Measurements from ENCODE around the gene SLC25A42. TPM values are rescaled to one million over a fixed set of nuclear protein-coding genes. Genes with fewer than 3 reads are reported as not detected.

Gene SLC25A42
- total and polyA plus RNA-seq, 2 of the 13 experiments (the other 11 are each of a cell fraction or from before 2014, with no cell fraction given), result 12.8 to 18.3 TPM

DNA sequence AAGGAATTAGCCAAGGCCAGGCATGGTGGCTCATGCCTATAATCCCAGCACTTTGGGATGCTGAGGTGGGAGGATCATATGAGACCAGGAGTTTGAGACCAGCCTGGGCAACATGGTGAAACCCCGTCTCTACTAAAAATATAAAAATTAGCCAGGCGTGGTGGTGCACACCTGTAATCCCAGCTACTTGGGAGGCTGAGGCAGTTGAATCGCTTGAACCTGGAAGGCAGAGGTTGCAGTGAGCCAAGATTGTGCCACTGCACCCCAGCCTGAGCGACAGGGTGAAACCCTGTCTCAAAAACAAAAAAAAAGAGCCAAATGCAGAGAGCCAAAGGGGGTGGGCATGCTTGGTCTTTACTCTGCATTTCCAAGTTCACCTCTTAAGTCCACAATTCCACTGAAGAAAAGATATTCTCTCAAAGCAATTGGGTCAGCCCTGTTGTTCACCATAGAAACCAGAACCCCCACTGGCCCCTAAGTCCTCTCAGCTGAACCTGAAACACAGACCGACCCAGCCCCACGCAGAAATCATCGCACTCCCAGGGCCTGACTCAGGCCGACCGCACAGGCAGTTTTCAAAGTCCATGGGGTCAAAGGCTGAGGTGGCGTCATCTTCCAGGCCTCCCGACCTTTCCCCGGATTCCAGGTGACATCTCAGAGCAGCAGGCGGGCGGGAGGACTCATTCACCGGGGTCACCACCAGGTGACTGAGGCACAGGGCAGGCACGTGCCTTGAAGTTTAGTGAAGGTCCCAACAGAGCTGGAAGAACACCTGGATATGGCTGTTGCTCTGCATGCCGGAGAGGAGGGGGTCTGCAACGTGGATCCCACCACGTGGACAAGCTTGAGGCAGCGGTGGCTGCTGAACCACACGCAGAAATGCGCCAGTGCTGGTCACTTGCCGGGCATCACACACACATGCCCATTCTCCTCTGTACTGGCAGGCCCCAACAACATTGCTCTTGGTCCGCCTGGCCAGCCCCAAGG lies 33.1 kb downstream of the SLC25A42 start (continued):
- TF ChIP-seq, protein P1, sequence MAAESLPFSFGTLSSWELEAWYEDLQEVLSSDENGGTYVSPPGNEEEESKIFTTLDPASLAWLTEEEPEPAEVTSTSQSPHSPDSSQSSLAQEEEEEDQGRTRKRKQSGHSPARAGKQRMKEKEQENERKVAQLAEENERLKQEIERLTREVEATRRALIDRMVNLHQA (CRISPR knock-in tag; IDR thresholded peaks at IDR 0.05), result no peak
- TF ChIP-seq HNRNPL (IDR thresholded peaks at IDR 0.05; ENCODE audit: low read depth, low read length), result 0 out of 2 replicates have a peak, but pooled peaks have one; percentile 69
- TF ChIP-seq RCOR2 (CRISPR knock-in tag; IDR thresholded peaks at IDR 0.05), result peak; percentile 57; the same call in 1 of the 2 replicates
- TF ChIP-seq, protein P2, sequence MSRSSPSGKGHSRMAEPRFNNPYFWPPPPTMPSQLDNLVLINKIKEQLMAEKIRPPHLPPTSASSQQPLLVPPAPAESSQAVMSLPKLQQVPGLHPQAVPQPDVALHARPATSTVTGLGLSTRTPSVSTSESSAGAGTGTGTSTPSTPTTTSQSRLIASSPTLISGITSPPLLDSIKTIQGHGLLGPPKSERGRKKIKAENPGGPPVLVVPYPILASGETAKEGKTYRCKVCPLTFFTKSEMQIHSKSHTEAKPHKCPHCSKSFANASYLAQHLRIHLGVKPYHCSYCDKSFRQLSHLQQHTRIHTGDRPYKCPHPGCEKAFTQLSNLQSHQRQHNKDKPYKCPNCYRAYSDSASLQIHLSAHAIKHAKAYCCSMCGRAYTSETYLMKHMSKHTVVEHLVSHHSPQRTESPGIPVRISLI (CRISPR knock-in tag; IDR thresholded peaks at IDR 0.05; ENCODE audit: borderline replicate concordance), result no peak; the same call in 1 of the 2 replicates
- peak; percentile 35; the same call in 1 of the 2 replicates for TF ChIP-seq RAD21 (CRISPR knock-in tag; IDR thresholded peaks at IDR 0.05)
- TF ChIP-seq NCOR1 (IDR thresholded peaks at IDR 0.05; ENCODE audit: borderline replicate concordance, low read length), result peak; percentile 98; the same call in 1 of the 2 replicates
- TF ChIP-seq ZBTB7A (CRISPR knock-in tag; IDR thresholded peaks at IDR 0.05), result 0 out of 2 replicates have a peak, but pooled peaks have one; percentile 14
- TF ChIP-seq GATAD1 (CRISPR knock-in tag; IDR thresholded peaks at IDR 0.05), result peak; percentile 70
- TF ChIP-seq ZNF431 (CRISPR knock-in tag; IDR thresholded peaks at IDR 0.05; ENCODE audit: borderline replicate concordance, low read depth), result no peak
- TF ChIP-seq ZNF567 (CRISPR knock-in tag; IDR thresholded peaks at IDR 0.05; ENCODE audit: borderline replicate concordance), result no peak
- no peak for TF ChIP-seq RBM22 (optimal IDR thresholded peaks at IDR 0.05; ENCODE audit: low read length)
- TF ChIP-seq ZFP36L1 (CRISPR knock-in tag; IDR thresholded peaks at IDR 0.05), result peak; percentile 82
- TF ChIP-seq, protein P3, sequence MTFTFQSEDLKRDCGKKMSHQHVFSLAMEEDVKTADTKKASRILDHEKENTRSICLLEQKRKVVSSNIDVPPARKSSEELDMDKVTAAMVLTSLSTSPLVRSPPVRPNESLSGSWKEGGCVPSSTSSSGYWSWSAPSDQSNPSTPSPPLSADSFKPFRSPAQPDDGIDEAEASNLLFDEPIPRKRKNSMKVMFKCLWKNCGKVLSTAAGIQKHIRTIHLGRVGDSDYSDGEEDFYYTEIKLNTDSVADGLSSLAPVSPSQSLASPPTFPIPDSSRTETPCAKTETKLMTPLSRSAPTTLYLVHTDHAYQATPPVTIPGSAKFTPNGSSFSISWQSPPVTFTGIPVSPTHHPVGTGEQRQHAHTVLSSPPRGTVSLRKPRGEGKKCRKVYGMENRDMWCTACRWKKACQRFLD (CRISPR knock-in tag; IDR thresholded peaks at IDR 0.05; ENCODE audit: borderline replicate concordance), result 0 out of 2 replicates have a peak, but pooled peaks have one; percentile 27
- peak; percentile 100 for TF ChIP-seq HNF4G (IDR thresholded peaks at IDR 0.05; ENCODE audit: borderline replicate concordance, low read depth, low read length)
- TF ChIP-seq HNF4G (CRISPR knock-in tag; IDR thresholded peaks at IDR 0.05; ENCODE audit: borderline replicate concordance, low read depth), result peak; percentile 100
- TF ChIP-seq ZNF777 (CRISPR knock-in tag; IDR thresholded peaks at IDR 0.05), result no peak
- TF ChIP-seq ZFP90 (CRISPR knock-in tag; IDR thresholded peaks at IDR 0.05; ENCODE audit: borderline replicate concordance), result peak; percentile 63; the same call in 1 of the 2 replicates
- TF ChIP-seq TAF1 (CRISPR knock-in tag; IDR thresholded peaks at IDR 0.05), result peak; percentile 23; the same call in 1 of the 2 replicates
- TF ChIP-seq ZNF558 (CRISPR knock-in tag; IDR thresholded peaks at IDR 0.05; ENCODE audit: borderline replicate concordance), result peak; percentile 38; the same call in 1 of the 2 replicates
- TF ChIP-seq, protein P4, sequence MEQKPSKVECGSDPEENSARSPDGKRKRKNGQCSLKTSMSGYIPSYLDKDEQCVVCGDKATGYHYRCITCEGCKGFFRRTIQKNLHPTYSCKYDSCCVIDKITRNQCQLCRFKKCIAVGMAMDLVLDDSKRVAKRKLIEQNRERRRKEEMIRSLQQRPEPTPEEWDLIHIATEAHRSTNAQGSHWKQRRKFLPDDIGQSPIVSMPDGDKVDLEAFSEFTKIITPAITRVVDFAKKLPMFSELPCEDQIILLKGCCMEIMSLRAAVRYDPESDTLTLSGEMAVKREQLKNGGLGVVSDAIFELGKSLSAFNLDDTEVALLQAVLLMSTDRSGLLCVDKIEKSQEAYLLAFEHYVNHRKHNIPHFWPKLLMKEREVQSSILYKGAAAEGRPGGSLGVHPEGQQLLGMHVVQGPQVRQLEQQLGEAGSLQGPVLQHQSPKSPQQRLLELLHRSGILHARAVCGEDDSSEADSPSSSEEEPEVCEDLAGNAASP (CRISPR knock-in tag; IDR thresholded peaks at IDR 0.05; ENCODE audit: borderline replicate concordance), result peak; percentile 98
- TF ChIP-seq, protein P5, sequence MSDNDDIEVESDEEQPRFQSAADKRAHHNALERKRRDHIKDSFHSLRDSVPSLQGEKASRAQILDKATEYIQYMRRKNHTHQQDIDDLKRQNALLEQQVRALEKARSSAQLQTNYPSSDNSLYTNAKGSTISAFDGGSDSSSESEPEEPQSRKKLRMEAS (IDR thresholded peaks at IDR 0.05), result peak; percentile 96
- TF ChIP-seq TMF1 (CRISPR knock-in tag; IDR thresholded peaks at IDR 0.05; ENCODE audit: low read depth), result peak; percentile 90
- no peak for TF ChIP-seq CENPX (CRISPR knock-in tag; IDR thresholded peaks at IDR 0.05)

Measured in HepG2 (cell line).